PC-3 (cell line): Measurements from ENCODE around the gene SNAPC1. TPM values are rescaled to one million over a fixed set of nuclear protein-coding genes. Genes with fewer than 3 reads are reported as not detected.

Source experiments
- ATAC-seq: fragments of 200-7000 bp; cut with Tn5 transposase; 2 replicates; pipeline ENCODE4 v1.9.1; 2020; ENCODE audit warnings: mild to moderate bottlenecking, moderate library complexity
- BruUV-seq: library from RNA; stranded (reverse); fragments of 400-500 nt; replicated peaks from 2 replicates; lab custom pipeline; 2021; lab: Mats Ljungman, UMichigan
- CTCF ChIA-PET: fragments of 300-600 bp; sonication (Branson Sonifier 250); formaldehyde crosslinking; loops from one replicate; lab custom pipeline; 2022; ENCODE audit warnings: antibody characterized with exemption; lab: Charles Lee
- POLR2A ChIA-PET: fragments of 300-600 bp; sonication (Branson Sonifier 250); formaldehyde crosslinking; loops from one replicate; lab custom pipeline; 2022; ENCODE audit warnings: antibody characterized with exemption; ENCODE audit not compliant: unreplicated experiment; lab: Charles Lee
- DNase-seq: peaks from one replicate; pipeline ENCODE4 v3.0.0-alpha.2; 2015
- H2AFZ ChIP-seq: fragments of 300-600 bp; sonication (generic); 2 replicates; pipeline ENCODE4 v1.6.0; 2016; ENCODE audit warnings: antibody characterized with exemption, low read length
- H3F3A ChIP-seq: fragments of 300-600 bp; sonication (generic); one replicate; pipeline ENCODE4 v1.6.0; 2017; ENCODE audit warnings: antibody characterized with exemption, low read length, control low read depth, mild to moderate bottlenecking; ENCODE audit not compliant: unreplicated experiment
- H3K27ac ChIP-seq: fragments of 300-600 bp; sonication (generic); 2 replicates; pipeline ENCODE4 v1.5.1; 2016; ENCODE audit warnings: mild to moderate bottlenecking, low read length
- H3K27me3 ChIP-seq: fragments of 300-600 bp; sonication (generic); 2 replicates; pipeline ENCODE4 v1.6.1; 2016; ENCODE audit warnings: low read length, mixed read lengths
- H3K36me3 ChIP-seq: fragments of 300-600 bp; sonication (generic); 2 replicates; pipeline ENCODE4 v1.6.1; 2016; ENCODE audit warnings: low read depth, mixed run types, low read length, mixed read lengths
- H3K4me1 ChIP-seq: fragments of 300-600 bp; sonication (generic); 2 replicates; pipeline ENCODE4 v1.5.1; 2016; ENCODE audit warnings: low read length; ENCODE audit not compliant: insufficient read depth
- H3K4me2 ChIP-seq: fragments of 300-600 bp; sonication (generic); 2 replicates; pipeline ENCODE4 v1.6.0; 2016; ENCODE audit warnings: low read length
- H3K4me3 ChIP-seq: fragments of 300-600 bp; sonication (generic); 2 replicates; pipeline ENCODE4 v1.5.1; 2016; ENCODE audit warnings: mild to moderate bottlenecking, low read length, mixed read lengths
- H3K79me2 ChIP-seq: fragments of 300-600 bp; sonication (generic); 2 replicates; pipeline ENCODE4 v1.6.1; 2017; ENCODE audit warnings: low read length, mixed read lengths
- H3K9ac ChIP-seq: fragments of 300-600 bp; sonication (generic); 2 replicates; pipeline ENCODE4 v1.6.0; 2016; ENCODE audit warnings: mild to moderate bottlenecking, low read length
- H3K9me2 ChIP-seq: fragments of 300-600 bp; sonication (generic); replicated peaks from 2 replicates; pipeline ENCODE4 v1.6.1; 2016; ENCODE audit warnings: mixed run types, low read length, mixed read lengths
- H3K9me3 ChIP-seq: fragments of 300-600 bp; sonication (generic); 2 replicates; pipeline ENCODE4 v1.6.1; 2016; ENCODE audit warnings: low read length, mixed read lengths
- H4K20me1 ChIP-seq: fragments of 300-600 bp; sonication (generic); 2 replicates; pipeline ENCODE4 v1.6.1; 2016; ENCODE audit warnings: low read length, mixed read lengths
- CTCF ChIP-seq: fragments of 300-600 bp; sonication (generic); conservative IDR thresholded peaks from 2 replicates; pipeline ENCODE4 v1.5.1; 2017; ENCODE audit warnings: antibody characterized with exemption, low read depth, mild to moderate bottlenecking, low read length
- EZH2 ChIP-seq: fragments of 300-600 bp; sonication (generic); IDR thresholded peaks from one replicate; pipeline ENCODE4 v1.6.1; 2017; ENCODE audit warnings: antibody characterized with exemption, mild to moderate bottlenecking, low read length; ENCODE audit not compliant: unreplicated experiment
- EZH2phosphoT487 ChIP-seq: fragments of 300-600 bp; sonication (generic); IDR thresholded peaks from 2 replicates; pipeline ENCODE4 v1.6.1; 2018; ENCODE audit warnings: mild to moderate bottlenecking, antibody characterized with exemption, low read length, borderline replicate concordance
- intact Hi-C: fragments of 100-400 bp; cut with micrococcal nuclease; formaldehyde crosslinking; loops from 2 replicates; pipeline ENCODE4 v1.9.0; 2023
- total RNA-seq: library from RNA; depleted of rRNA; stranded (reverse); fragments of >200 nt; gene quantifications from 2 replicates; pipeline ENCODE4 v1.2.3, GENCODE V29; 2014

SNAPC1 gene
- total RNA-seq, 1 experiment from 2014 or later = 26.7 TPM

GRCh38 chr14:61746881-61747280, 15.3 kb upstream of the SNAPC1 start:
- intact Hi-C loops = loop anchor here (5.0 kb wide), 1 partner anchor 380 kb away; no protein-coding TSS in a partner anchor
- CTCF ChIA-PET = interaction anchor here (0.6 to 0.7 kb wide), 2 partner anchors 291 to 975 kb away, joined by 7 to 8 read pairs; no protein-coding TSS in a partner anchor
- DNase-seq (no peak), ATAC-seq (no peak)
- peaks cover 32% of the 10 kb centered on the region for H3F3A ChIP-seq
- H3K36me3 ChIP-seq = peaks cover 69% of the 10 kb centered on the region
- no peak overlapping the region for H2AFZ ChIP-seq
- TF ChIP-seq CTCF (no peak), EZH2phosphoT487 (no peak)
- POLR2A ChIA-PET = interaction anchor here (0.6 to 0.7 kb wide), 2 partner anchors 15 to 184 kb away, joined by 3 to 4 read pairs; no protein-coding TSS in a partner anchor
- H3K9ac ChIP-seq = no peak overlapping the region
- H3K27ac ChIP-seq = no peak overlapping the region
- H3K9me2 ChIP-seq = no peaks in the 10 kb centered on the region
- BruUV-seq = no TSS peak
- H4K20me1 ChIP-seq = peaks cover 38% of the 10 kb centered on the region
- H3K27me3 ChIP-seq = no peaks in the 10 kb centered on the region
- H3K4me3 ChIP-seq = peak overlapping the region; percentile 72
- no peaks in the 10 kb centered on the region for H3K9me3 ChIP-seq
- peaks cover 49% of the 10 kb centered on the region for H3K4me1 ChIP-seq
- peak overlapping the region; percentile 86 for H3K4me2 ChIP-seq
- H3K79me2 ChIP-seq = peaks cover 98% of the 10 kb centered on the region

GRCh38 chr14:61747342-61747741, 14.9 kb upstream of the SNAPC1 start:
- Histone ChIP-seq H4K20me1 (peaks cover 34% of the 10 kb centered on the region), H3K36me3 (peaks cover 64% of the 10 kb centered on the region), H3K79me2 (peaks cover 95% of the 10 kb centered on the region), H2AFZ (no peak overlapping the region), H3K4me2 (peak overlapping the region; percentile 86), H3F3A (peaks cover 28% of the 10 kb centered on the region), H3K9ac (peak overlapping the region; percentile 72; the same call in 1 of the 2 replicates), H3K4me3 (peak overlapping the region; percentile 72), H3K9me2 (no peaks in the 10 kb centered on the region), H3K27me3 (no peaks in the 10 kb centered on the region), H3K9me3 (no peaks in the 10 kb centered on the region), H3K4me1 (peaks cover 54% of the 10 kb centered on the region), H3K27ac (no peak overlapping the region)
- ChIA-PET CTCF (no interaction called here), POLR2A (interaction anchor here (0.7 kb wide), 1 partner anchor 14 kb away, joined by 4 read pairs; no protein-coding TSS in a partner anchor)
- ATAC-seq (no peak), DNase-seq (no peak)
- TF ChIP-seq EZH2 (no peak), CTCF (no peak), EZH2phosphoT487 (no peak)
- intact Hi-C loops = loop anchor here (5.0 kb wide), 1 partner anchor 380 kb away; no protein-coding TSS in a partner anchor
- BruUV-seq = TSS peak; percentile 4

GRCh38 chr14:61749264-61749663, 13.0 kb upstream of the SNAPC1 start:
- intact Hi-C loops = loop anchor here (1.0 to 5.0 kb wide), 3 partner anchors 17 to 378 kb away; no protein-coding TSS in a partner anchor
- H3K9me2 ChIP-seq = no peaks in the 10 kb centered on the region
- POLR2A ChIA-PET = interaction anchor here (0.6 to 1.9 kb wide), 6 partner anchors 10 to 277 kb away, joined by 3 to 21 read pairs (median 8); partner anchors contain the start of genes HIF1A and SNAPC1
- H3K4me1 ChIP-seq = peaks cover 69% of the 10 kb centered on the region
- no TSS peak for BruUV-seq
- peak; percentile 47 for ATAC-seq
- peak overlapping the region; percentile 72 for H3K4me3 ChIP-seq
- H3K9ac ChIP-seq = peak overlapping the region; percentile 72
- H3F3A ChIP-seq = peaks cover 26% of the 10 kb centered on the region
- no peaks in the 10 kb centered on the region for H3K27me3 ChIP-seq
- H3K36me3 ChIP-seq = peaks cover 47% of the 10 kb centered on the region
- H2AFZ ChIP-seq = no peak overlapping the region
- peaks cover 26% of the 10 kb centered on the region for H4K20me1 ChIP-seq
- peak overlapping the region; percentile 86 for H3K4me2 ChIP-seq
- peaks cover 76% of the 10 kb centered on the region for H3K79me2 ChIP-seq
- DNase-seq = peak; percentile 76
- no peaks in the 10 kb centered on the region for H3K9me3 ChIP-seq
- peak overlapping the region; percentile 55 for H3K27ac ChIP-seq
- CTCF ChIA-PET = interaction anchor here (1.1 to 1.2 kb wide), 2 partner anchors 16 to 88 kb away, joined by 4 read pairs; no protein-coding TSS in a partner anchor
- no peak for TF ChIP-seq CTCF
- TF ChIP-seq EZH2 = no peak
- no peak for TF ChIP-seq EZH2phosphoT487
